GM12878 (cell line): Measurements from ENCODE around the gene RFC1. TPM values are rescaled to one million over a fixed set of nuclear protein-coding genes. Genes with fewer than 3 reads are reported as not detected.
A peak's percentile ranks its signal among the peaks of the same experiment; 100 is the strongest.
"Not testable (repeated sequence)": the region's sequence is repeated elsewhere in the genome, so short reads cannot be mapped to it uniquely, and the experiment has no call there.

ENCODE experiments used
- ATAC-seq: fragments of 200-7000 bp; cut with Tn5 transposase; 3 replicates; pipeline ENCODE4 v1.9.1; 2020; ENCODE audit warnings: mild to moderate bottlenecking, moderate library complexity
- BruUV-seq: library from RNA; stranded (reverse); fragments of 400-500 nt; replicated peaks from 2 replicates; lab custom pipeline; 2021; lab: Mats Ljungman, UMichigan
- CTCF ChIA-PET: fragments of 300-600 bp; sonication (Branson Sonifier 250); formaldehyde crosslinking; extraction: SDS; loops from one replicate; lab custom pipeline; 2021; ENCODE audit warnings: inconsistent platforms; lab: Yijun Ruan, JAX
- POLR2A ChIA-PET: fragments of 350-600 bp; formaldehyde crosslinking; extraction: SDS; loops from one replicate; lab custom pipeline; 2021; ENCODE audit warnings: inconsistent platforms; lab: Charles Lee
- RAD21 ChIA-PET: fragments of 300-600 bp; sonication (Branson Sonifier 250); formaldehyde crosslinking; loops from one replicate; lab custom pipeline; 2023; ENCODE audit warnings: antibody characterized with exemption; ENCODE audit not compliant: unreplicated experiment; lab: Charles Lee
- SMC1A ChIA-PET: fragments of 300-600 bp; sonication (Branson Sonifier 250); formaldehyde crosslinking; loops from one replicate; lab custom pipeline; 2023; ENCODE audit not compliant: unreplicated experiment, uncharacterized antibody; lab: Charles Lee
- DNase-seq: peaks from one replicate; pipeline ENCODE4 v3.0.0-alpha.2; 2011; ENCODE audit warnings: low read depth, low spot score
- FAIRE-seq: peaks from 3 replicates; lab custom pipeline; 2011; peaks lifted over from hg19 to GRCh38; lab: Jason Lieb, UNC
- H2AFZ ChIP-seq: 2 replicates; pipeline ENCODE4 v1.6.0; 2011; ENCODE audit warnings: low read depth, low read length, control low read depth; ENCODE audit not compliant: control insufficient read depth
- H3K27ac ChIP-seq: 2 replicates; pipeline ENCODE4 v1.5.1; 2011; ENCODE audit warnings: control low read depth; ENCODE audit not compliant: control insufficient read depth, insufficient read depth
- H3K27me3 ChIP-seq, 2 experiments: replicated peaks in 1 of 2; 2 replicates each; pipeline versions ENCODE4 v1.6.0 to v1.6.1; 2011; ENCODE audit warnings: low read length in 1 of 2; ENCODE audit not compliant: control insufficient read depth in 2 of 2, insufficient read depth in 2 of 2
- H3K36me3 ChIP-seq, 2 experiments: 2 replicates each; pipeline ENCODE4 v1.5.1; 2011; ENCODE audit warnings: low read length in 1 of 2; ENCODE audit not compliant: control insufficient read depth in 2 of 2, insufficient read depth in 2 of 2
- H3K4me1 ChIP-seq: 2 replicates; pipeline ENCODE4 v1.6.1; 2011; ENCODE audit warnings: mild to moderate bottlenecking, low read length, moderate library complexity, mixed read lengths; ENCODE audit not compliant: control insufficient read depth, insufficient read depth
- H3K4me2 ChIP-seq: 2 replicates; pipeline ENCODE4 v1.6.0; 2011; ENCODE audit warnings: control low read depth; ENCODE audit not compliant: control insufficient read depth, insufficient read depth
- H3K4me3 ChIP-seq: fragments of 200-600 bp; sonication (generic); 2 replicates; pipeline ENCODE4 v1.5.1; 2016
- H3K79me2 ChIP-seq: 2 replicates; pipeline ENCODE4 v1.6.0; 2011; ENCODE audit warnings: low read length; ENCODE audit not compliant: control insufficient read depth, insufficient read depth
- H3K9ac ChIP-seq: 2 replicates; pipeline ENCODE4 v1.8.0; 2011; ENCODE audit warnings: low read length, control low read depth, mixed read lengths; ENCODE audit not compliant: control insufficient read depth, insufficient read depth
- H3K9me3 ChIP-seq: replicated peaks from 3 replicates; pipeline ENCODE4 v1.5.1; 2011; ENCODE audit warnings: mild to moderate bottlenecking, low read length; ENCODE audit not compliant: control insufficient read depth, insufficient read depth
- H4K20me1 ChIP-seq: 2 replicates; pipeline ENCODE4 v1.6.0; 2011; ENCODE audit not compliant: control insufficient read depth, insufficient read depth
- CTCF ChIP-seq, 3 experiments: IDR thresholded peaks in 2 of 3; conservative IDR thresholded peaks in 1 of 3; 2 replicates each; pipeline ENCODE4 v1.5.1; 2011; ENCODE audit warnings: low read depth in 3 of 3, low read length in 3 of 3, mild to moderate bottlenecking in 3 of 3, control low read depth in 2 of 3, moderate library complexity in 2 of 3, inconsistent platforms in 1 of 3, mixed read lengths in 1 of 3; ENCODE audit not compliant: control insufficient read depth in 2 of 3, insufficient read depth in 1 of 3; ENCODE audit errors: extremely low read depth in 1 of 3
- EGR1 ChIP-seq, 2 experiments: IDR thresholded peaks; 1 replicate in 1 of 2; 2 replicates in 1 of 2; pipeline ENCODE4 v1.6.1; 2011 to 2012; ENCODE audit warnings: low read depth in 2 of 2, low read length in 2 of 2, borderline replicate concordance in 1 of 2, mild to moderate bottlenecking in 1 of 2, moderate library complexity in 1 of 2
- IRF3 ChIP-seq: fragments of 450-650 bp; IDR thresholded peaks from 2 replicates; pipeline ENCODE4 v1.6.1; 2014; ENCODE audit warnings: mild to moderate bottlenecking
- MEF2B ChIP-seq: fragments of 450-650 bp; IDR thresholded peaks from 2 replicates; pipeline ENCODE4 v1.6.1; 2018; ENCODE audit warnings: mild to moderate bottlenecking, moderate library complexity; ENCODE audit not compliant: partially characterized antibody, poor library complexity, severe bottlenecking
- MTA2 ChIP-seq: fragments of 450-650 bp; IDR thresholded peaks from 2 replicates; pipeline ENCODE4 v1.6.1; 2016; ENCODE audit warnings: low read depth, mild to moderate bottlenecking, moderate library complexity
- MTA3 ChIP-seq: IDR thresholded peaks from 2 replicates; pipeline ENCODE4 v1.6.1; 2012; ENCODE audit warnings: low read length, inconsistent platforms, borderline replicate concordance
- NFIC ChIP-seq: IDR thresholded peaks from 2 replicates; pipeline ENCODE4 v1.6.1; 2012; ENCODE audit warnings: low read depth, mild to moderate bottlenecking, inconsistent platforms, low read length, moderate library complexity
- RAD21 ChIP-seq: IDR thresholded peaks from 2 replicates; pipeline ENCODE4 v1.6.1; 2011; ENCODE audit warnings: mild to moderate bottlenecking, low read depth, low read length, moderate library complexity; ENCODE audit not compliant: insufficient read depth
- SIX5 ChIP-seq: IDR thresholded peaks from 2 replicates; pipeline ENCODE4 v1.6.1; 2011; ENCODE audit warnings: mild to moderate bottlenecking, low read depth, low read length, moderate library complexity; ENCODE audit not compliant: severe bottlenecking
- SMC3 ChIP-seq: IDR thresholded peaks from 2 replicates; pipeline ENCODE4 v1.6.1; 2011; ENCODE audit warnings: low read length, improper control_type of control experiment, borderline replicate concordance
- SREBF1 ChIP-seq: IDR thresholded peaks from 2 replicates; pipeline ENCODE4 v1.6.1; 2012; ENCODE audit warnings: mild to moderate bottlenecking, low read length
- WGBS: methylation state at CpG from one replicate; pipeline ENCODE4 v1.1.6; 2016; ENCODE audit warnings: low lambda C conversion rate; ENCODE audit not compliant: insufficient replicate concordance, insufficient coverage; ENCODE audit errors: missing lambda C conversion rate; 5-methylcytosine and 5-hydroxymethylcytosine counted together
- in situ Hi-C: fragments of 300-500 bp; cut with MboI; formaldehyde crosslinking; loops from 9 replicates; pipeline ENCODE4 v1.14.3; 2018; ENCODE audit warnings: mixed read lengths
- intact Hi-C: fragments of 100-400 bp; cut with micrococcal nuclease; formaldehyde crosslinking; loops from one replicate; pipeline ENCODE4 v1.14.2; 2022; ENCODE audit not compliant: unreplicated experiment
- polyA plus RNA-seq, 11 experiments: library from polyadenylated mRNA; depleted of rRNA in 4 of 11; unstranded in 6 of 11; stranded (reverse) in 5 of 11; fragments of >200 nt; fragmentation: Nextera tagmentation in 4 of 11; fragmentation: Illumina TruSeq in 1 of 11; extraction: Ambion mirVana in 4 of 11; extraction: Trizol in 1 of 11; gene quantifications; 1 replicate in 1 of 11; 2 replicates in 10 of 11; pipeline versions ENCODE4 v1.2.1 to v1.2.3, GENCODE V29; 2011 to 2016; ENCODE audit warnings: inconsistent platforms in 2 of 11, missing spikeins in 2 of 11, low read depth in 1 of 11
- total RNA-seq, 4 experiments: library from RNA; depleted of rRNA in 3 of 4; stranded (reverse); fragments of >200 nt in 3 of 4; fragmentation: Illumina TruSeq in 1 of 4; extraction: Trizol in 1 of 4; gene quantifications; 2 replicates each; pipeline versions ENCODE4 v1.2.1 to v1.2.3, GENCODE V29; 2013 to 2021

The RFC1 gene
- total and polyA plus RNA-seq, 10 of the 15 experiments (the other 5 are each of a cell fraction or from before 2014, with no cell fraction given) = 22.5 to 67.8 (median 40.3) TPM

GRCh38 chr4:39411561-39411960 lies 45.4 kb upstream of the RFC1 start:
- intact Hi-C loops = loop anchor here (10.0 kb wide), 1 partner anchor 97 kb away; no protein-coding TSS in a partner anchor
- H3K9ac ChIP-seq, H3K4me3 ChIP-seq, BruUV-seq, H3K36me3 ChIP-seq, H4K20me1 ChIP-seq, H3K4me2 ChIP-seq, H3K4me1 ChIP-seq, H2AFZ ChIP-seq, H3K27ac ChIP-seq, DNase-seq, H3K9me3 ChIP-seq, in situ Hi-C loops, FAIRE-seq, H3K27me3 ChIP-seq, H3K79me2 ChIP-seq, ATAC-seq: not testable (repeated sequence)
- ChIA-PET CTCF (interaction anchor here (1.4 kb wide), 1 partner anchor 276 kb away, joined by 3 read pairs; no protein-coding TSS in a partner anchor), POLR2A (interaction anchor here (0.7 kb wide), 1 partner anchor 11 kb away, joined by 4 read pairs; no protein-coding TSS in a partner anchor), SMC1A (interaction anchor here (0.6 kb wide), 1 partner anchor 509 kb away, joined by 4 read pairs; no protein-coding TSS in a partner anchor), RAD21 (interaction anchor here (0.7 to 1.5 kb wide), 2 partner anchors 43 to 509 kb away, joined by 3 to 6 read pairs; no protein-coding TSS in a partner anchor)
- WGBS = 86% methylated on average over 7 of the region's 8 CpGs

GRCh38 chr4:39410415-39410814 lies 44.3 kb upstream of the RFC1 start:
- ChIA-PET SMC1A (interaction anchor here (0.7 to 1.3 kb wide), 3 partner anchors 205 to 508 kb away, joined by 3 to 8 read pairs (median 3); no protein-coding TSS in a partner anchor), POLR2A (no interaction called here), CTCF (interaction anchor here (0.7 to 1.4 kb wide), 6 partner anchors 17 to 651 kb away, joined by 3 to 7 read pairs (median 4); partner anchors contain the start of gene RFC1), RAD21 (interaction anchor here (1.0 to 1.2 kb wide), 2 partner anchors 244 to 507 kb away, joined by 3 to 5 read pairs; no protein-coding TSS in a partner anchor)
- FAIRE-seq (no peak), DNase-seq (no peak), ATAC-seq (no peak)
- BruUV-seq = no TSS peak
- no peak overlapping the region for H2AFZ ChIP-seq
- no peak overlapping the region for H3K27ac ChIP-seq
- H3K36me3 ChIP-seq = no peaks in the 10 kb centered on the region
- no peak overlapping the region for H3K9ac ChIP-seq
- H3K4me3 ChIP-seq = no peak overlapping the region
- H4K20me1 ChIP-seq = no peaks in the 10 kb centered on the region
- no peaks in the 10 kb centered on the region; a peak in 1 of 4 replicates for H3K27me3 ChIP-seq
- no peak for TF ChIP-seq MTA2
- no peak for TF ChIP-seq MTA3
- TF ChIP-seq SIX5 = no peak
- no peak for TF ChIP-seq MEF2B
- TF ChIP-seq CTCF (IDR thresholded peaks at IDR 0.05 in 2 of 3, conservative IDR thresholded peaks at IDR 0.05 in 1 of 3; ENCODE audit: control insufficient read depth in 2 of 3, extremely low read depth in 1 of 3, insufficient read depth in 1 of 3, low read depth in 3 of 3, low read length in 3 of 3) = peak; percentile 5 to 29 (median 25); a peak in 2 of 6 replicates
- peak; percentile 28; the same call in 1 of the 2 replicates for TF ChIP-seq SMC3
- no peak for TF ChIP-seq IRF3
- no peak for TF ChIP-seq NFIC
- no peak for TF ChIP-seq SREBF1
- TF ChIP-seq EGR1 (IDR thresholded peaks at IDR 0.05; ENCODE audit: borderline replicate concordance in 1 of 2, low read depth in 2 of 2, low read length in 2 of 2) = no peak
- TF ChIP-seq RAD21 = peak; percentile 27
- H3K4me2 ChIP-seq = no peak overlapping the region
- in situ Hi-C loops = no loop called here
- intact Hi-C loops = loop anchor here (10.0 kb wide), 1 partner anchor 96 kb away; no protein-coding TSS in a partner anchor
- no peaks in the 10 kb centered on the region for H3K4me1 ChIP-seq
- H3K9me3 ChIP-seq = no peaks in the 10 kb centered on the region
- H3K79me2 ChIP-seq = no peaks in the 10 kb centered on the region
- WGBS = 27% methylated on average over 5 of the region's 5 CpGs
